Measurements from ENCODE around the gene SLF1. TPM values are rescaled to one million over a fixed set of nuclear protein-coding genes. Genes with fewer than 3 reads are reported as not detected.
A peak's percentile ranks its signal among the peaks of the same experiment; 100 is the strongest.

The SLF1 gene
- total RNA-seq, 2 donors from 2014 or later: 32.6 to 44.7 TPM

- Mint-ChIP-seq H3K36me3 (peaks cover 16% of the 10 kb centered on the region), H3K4me3 (no peak overlapping the region), H3K9me3 (no peaks in the 10 kb centered on the region), H3K4me1 (ENCODE audit: low read depth in 2 of 2) (no peaks in the 10 kb centered on the region), H3K27ac (no peak overlapping the region), H3K27me3 (no peaks in the 10 kb centered on the region)
- ATAC-seq: no peak
- no peak for DNase-seq (ENCODE audit: low spot score)
These were observed 57.6 kb downstream of the SLF1 start for GRCh38 chr5:94675965-94676618.

- Mint-ChIP-seq H3K27me3 (no peaks in the 10 kb centered on the region), H3K27ac (peak overlapping the region in 1 of 2 donors; percentile 6), H3K4me3 (no peak overlapping the region), H3K36me3 (peaks cover 13% of the 10 kb centered on the region), H3K4me1 (ENCODE audit: low read depth in 2 of 2) (no peaks in the 10 kb centered on the region), H3K9me3 (no peaks in the 10 kb centered on the region)
- DNase-seq (ENCODE audit: low spot score): no peak
- no peak for ATAC-seq
These were observed 64.5 kb downstream of the SLF1 start for GRCh38 chr5:94682814-94683520.

- Mint-ChIP-seq H3K27ac (peak overlapping the region; percentile 12 to 73), H3K4me3 (no peak overlapping the region), H3K27me3 (no peaks in the 10 kb centered on the region), H3K9me3 (no peaks in the 10 kb centered on the region), H3K36me3 (peaks cover 32% of the 10 kb centered on the region), H3K4me1 (ENCODE audit: low read depth in 2 of 2) (peaks cover 12 to 15% of the 10 kb centered on the region in 2 donors)
- DNase-seq (ENCODE audit: low spot score): no peak
- no peak for ATAC-seq
These were observed 71.4 kb downstream of the SLF1 start for GRCh38 chr5:94689908-94690307.

DNA sequence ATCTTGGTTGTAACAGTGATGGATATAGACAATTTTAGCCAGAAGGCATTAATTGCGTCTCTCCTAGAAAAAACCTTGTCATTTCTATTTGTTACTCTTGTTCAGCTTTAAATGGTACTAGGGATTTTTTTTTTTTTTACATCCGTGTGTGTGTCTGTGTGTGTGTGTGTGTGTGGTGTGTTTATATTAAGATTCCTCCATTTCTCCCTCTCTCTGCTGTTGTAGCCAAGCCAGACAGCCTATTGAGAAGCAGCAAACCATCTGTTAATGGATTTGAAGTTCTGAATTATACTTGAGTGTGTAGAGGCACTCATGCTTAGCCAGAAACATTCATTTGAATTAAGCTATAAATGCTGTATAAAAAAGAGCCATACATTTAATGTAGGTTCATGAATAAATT is 72.3 kb downstream of the SLF1 start:
- Mint-ChIP-seq H3K27me3 (no peaks in the 10 kb centered on the region), H3K4me3 (no peak overlapping the region), H3K4me1 (ENCODE audit: low read depth in 2 of 2) (peaks cover 12 to 18% of the 10 kb centered on the region in 2 donors), H3K36me3 (peaks cover 29% of the 10 kb centered on the region), H3K27ac (no peak overlapping the region), H3K9me3 (no peaks in the 10 kb centered on the region)
- DNase-seq (ENCODE audit: low spot score): no peak
- ATAC-seq: no peak

DNA sequence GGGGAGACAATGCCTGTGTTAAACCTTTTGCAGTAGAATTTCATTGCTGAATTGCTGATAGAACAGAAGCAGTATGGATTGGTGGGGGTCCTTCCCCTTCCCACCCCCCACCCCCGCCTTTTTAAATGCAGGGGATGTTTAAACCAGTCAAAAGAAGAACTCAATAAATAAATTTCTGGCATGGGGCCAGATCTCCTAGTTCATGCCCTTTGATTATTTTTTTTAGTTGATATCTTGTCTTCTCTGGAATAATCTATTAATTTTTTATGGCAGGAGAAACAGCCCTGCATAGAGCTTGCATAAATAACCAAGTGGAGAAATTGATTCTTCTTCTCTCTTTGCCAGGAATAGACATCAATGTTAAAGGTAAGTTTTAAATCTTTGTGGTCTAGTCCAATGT is 72.8 kb downstream of the SLF1 start:
- H3K36me3 Mint-ChIP-seq: peaks cover 25% of the 10 kb centered on the region
- DNase-seq (ENCODE audit: low spot score): no peak
- peaks cover 12 to 18% of the 10 kb centered on the region in 2 donors for H3K4me1 Mint-ChIP-seq (ENCODE audit: low read depth in 2 of 2)
- no peak for ATAC-seq
- H3K9me3 Mint-ChIP-seq: no peaks in the 10 kb centered on the region
- H3K27ac Mint-ChIP-seq: no peak overlapping the region
- no peak overlapping the region for H3K4me3 Mint-ChIP-seq
- no peaks in the 10 kb centered on the region for H3K27me3 Mint-ChIP-seq

- peaks cover 25% of the 10 kb centered on the region for H3K36me3 Mint-ChIP-seq
- H3K9me3 Mint-ChIP-seq: no peaks in the 10 kb centered on the region
- no peak overlapping the region for H3K27ac Mint-ChIP-seq
- DNase-seq (ENCODE audit: low spot score): no peak
- H3K4me1 Mint-ChIP-seq (ENCODE audit: low read depth in 2 of 2): peaks cover 12 to 18% of the 10 kb centered on the region in 2 donors
- no peak overlapping the region for H3K4me3 Mint-ChIP-seq
- no peaks in the 10 kb centered on the region for H3K27me3 Mint-ChIP-seq
- ATAC-seq: no peak
These were observed 73.5 kb downstream of the SLF1 start for GRCh38 chr5:94691949-94692348.

GRCh38 chr5:94692581-94692980 is 74.1 kb downstream of the SLF1 start:
- Mint-ChIP-seq H3K27me3 (no peaks in the 10 kb centered on the region), H3K27ac (peak overlapping the region in 1 of 2 donors; percentile 78), H3K4me3 (peak overlapping the region; percentile 17), H3K4me1 (ENCODE audit: low read depth in 2 of 2) (peaks cover 12 to 18% of the 10 kb centered on the region in 2 donors), H3K9me3 (no peaks in the 10 kb centered on the region), H3K36me3 (peaks cover 21% of the 10 kb centered on the region)
- no peak for DNase-seq (ENCODE audit: low spot score)
- no peak for ATAC-seq

- Mint-ChIP-seq H3K9me3 (no peaks in the 10 kb centered on the region), H3K4me1 (ENCODE audit: low read depth in 2 of 2) (peaks cover 12 to 18% of the 10 kb centered on the region in 2 donors), H3K27ac (peak overlapping the region; percentile 78), H3K27me3 (no peaks in the 10 kb centered on the region), H3K36me3 (peaks cover 22% of the 10 kb centered on the region), H3K4me3 (peak overlapping the region; percentile 70)
- ATAC-seq: peak; percentile 87 to 99
- no peak for DNase-seq (ENCODE audit: low spot score)
These were observed 74.8 kb downstream of the SLF1 start for GRCh38 chr5:94693043-94693822.

- H3K4me1 Mint-ChIP-seq (ENCODE audit: low read depth in 2 of 2): peaks cover 12 to 18% of the 10 kb centered on the region in 2 donors
- H3K36me3 Mint-ChIP-seq: peaks cover 18% of the 10 kb centered on the region
- peak overlapping the region; percentile 78 for H3K27ac Mint-ChIP-seq
These were observed 75.4 kb downstream of the SLF1 start for GRCh38 chr5:94693845-94694370.

GRCh38 chr5:94694671-94695070 is 76.2 kb downstream of the SLF1 start:
- Mint-ChIP-seq H3K27me3 (no peaks in the 10 kb centered on the region), H3K4me3 (no peak overlapping the region), H3K4me1 (ENCODE audit: low read depth in 2 of 2) (peaks cover 12 to 17% of the 10 kb centered on the region in 2 donors), H3K36me3 (peaks cover 13% of the 10 kb centered on the region), H3K9me3 (no peaks in the 10 kb centered on the region), H3K27ac (no peak overlapping the region)
- no peak for DNase-seq (ENCODE audit: low spot score)
- no peak for ATAC-seq

More at GRCh38 chr5:94693845-94694370, 75.4 kb downstream of the SLF1 start:
- no peaks in the 10 kb centered on the region for H3K27me3 Mint-ChIP-seq
- ATAC-seq: no peak
- H3K4me3 Mint-ChIP-seq: peak overlapping the region; percentile 27
- DNase-seq (ENCODE audit: low spot score): no peak
- no peaks in the 10 kb centered on the region for H3K9me3 Mint-ChIP-seq

GRCh38 chr5:94698197-94698596 is 79.7 kb downstream of the SLF1 start:
- Mint-ChIP-seq H3K4me3 (no peak overlapping the region), H3K27me3 (no peaks in the 10 kb centered on the region), H3K36me3 (peaks cover 8% of the 10 kb centered on the region), H3K27ac (no peak overlapping the region), H3K4me1 (ENCODE audit: low read depth in 2 of 2) (peaks cover 23 to 31% of the 10 kb centered on the region in 2 donors), H3K9me3 (no peaks in the 10 kb centered on the region)
- no peak for ATAC-seq
- no peak for DNase-seq (ENCODE audit: low spot score)

DNA sequence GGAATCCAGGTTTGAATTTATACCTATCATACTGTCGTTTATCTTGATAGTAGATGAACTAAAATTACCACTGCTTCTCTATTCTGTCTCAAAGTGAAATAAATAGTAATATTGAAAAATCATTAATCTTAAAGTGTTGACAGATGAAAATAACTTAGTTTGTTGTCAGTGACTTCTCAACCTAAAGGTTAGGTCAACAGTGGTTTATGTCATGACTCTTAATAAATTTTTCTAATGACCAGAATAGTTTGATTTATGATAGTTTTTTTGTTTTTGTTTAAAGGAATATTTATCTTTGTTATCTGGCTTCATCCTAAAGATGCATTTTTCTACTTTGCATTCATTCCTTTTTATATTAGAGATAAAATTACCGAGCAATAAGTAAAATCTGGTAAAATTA is 81.1 kb downstream of the SLF1 start:
- H3K4me1 Mint-ChIP-seq (ENCODE audit: low read depth in 2 of 2): peaks cover 17 to 22% of the 10 kb centered on the region in 2 donors
- ATAC-seq: no peak
- peaks cover 8% of the 10 kb centered on the region for H3K36me3 Mint-ChIP-seq
- peak overlapping the region; percentile 17 for H3K4me3 Mint-ChIP-seq
- no peak for DNase-seq (ENCODE audit: low spot score)
- H3K27me3 Mint-ChIP-seq: no peaks in the 10 kb centered on the region
- no peaks in the 10 kb centered on the region for H3K9me3 Mint-ChIP-seq
- H3K27ac Mint-ChIP-seq: peak overlapping the region; percentile 83 to 94

DNA sequence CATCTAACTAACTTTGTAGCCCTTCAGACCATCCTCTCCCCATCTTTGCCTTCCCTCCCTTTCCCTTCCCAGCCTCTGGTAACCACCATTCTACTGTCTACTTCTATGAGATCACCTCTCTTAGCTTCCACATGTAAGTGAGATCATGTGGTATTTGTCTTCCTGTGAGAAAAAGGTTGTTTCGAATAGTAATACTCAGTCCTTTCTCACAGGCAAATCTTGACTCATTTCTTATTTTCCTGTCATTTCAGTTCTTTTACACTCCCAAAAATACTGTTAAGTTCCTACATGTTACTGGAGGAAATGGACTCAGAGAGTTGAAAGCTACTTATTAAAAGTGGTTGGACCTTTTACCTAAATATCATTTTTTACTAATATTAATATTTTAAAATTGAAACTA is 82.1 kb downstream of the SLF1 start:
- Mint-ChIP-seq H3K36me3 (peaks cover 8% of the 10 kb centered on the region), H3K27ac (peak overlapping the region; percentile 83 to 94), H3K9me3 (no peaks in the 10 kb centered on the region), H3K4me3 (peak overlapping the region; percentile 31), H3K4me1 (ENCODE audit: low read depth in 2 of 2) (peaks cover 14 to 22% of the 10 kb centered on the region in 2 donors), H3K27me3 (no peaks in the 10 kb centered on the region)
- no peak for DNase-seq (ENCODE audit: low spot score)
- peak; percentile 91 to 99 for ATAC-seq

Data from natural killer cell treated with Interleukin-12 subunit alpha and Interleukin-12 subunit beta and Interleukin-15 and Interleukin-18, amount 100 ng/mL, for 72 hours (primary cell).